G401.6 (cell line): ENCODE data around the gene FZD2.

Experiments used
- FAIRE-seq: peaks from 2 replicates; lab custom pipeline; 2012; peaks lifted over from hg19 to GRCh38; lab: Jason Lieb, UNC

Gene FZD2

GRCh38 chr17:44607836-44608690 is 50.8 kb downstream of the FZD2 start:
- no peak for FAIRE-seq

DNA sequence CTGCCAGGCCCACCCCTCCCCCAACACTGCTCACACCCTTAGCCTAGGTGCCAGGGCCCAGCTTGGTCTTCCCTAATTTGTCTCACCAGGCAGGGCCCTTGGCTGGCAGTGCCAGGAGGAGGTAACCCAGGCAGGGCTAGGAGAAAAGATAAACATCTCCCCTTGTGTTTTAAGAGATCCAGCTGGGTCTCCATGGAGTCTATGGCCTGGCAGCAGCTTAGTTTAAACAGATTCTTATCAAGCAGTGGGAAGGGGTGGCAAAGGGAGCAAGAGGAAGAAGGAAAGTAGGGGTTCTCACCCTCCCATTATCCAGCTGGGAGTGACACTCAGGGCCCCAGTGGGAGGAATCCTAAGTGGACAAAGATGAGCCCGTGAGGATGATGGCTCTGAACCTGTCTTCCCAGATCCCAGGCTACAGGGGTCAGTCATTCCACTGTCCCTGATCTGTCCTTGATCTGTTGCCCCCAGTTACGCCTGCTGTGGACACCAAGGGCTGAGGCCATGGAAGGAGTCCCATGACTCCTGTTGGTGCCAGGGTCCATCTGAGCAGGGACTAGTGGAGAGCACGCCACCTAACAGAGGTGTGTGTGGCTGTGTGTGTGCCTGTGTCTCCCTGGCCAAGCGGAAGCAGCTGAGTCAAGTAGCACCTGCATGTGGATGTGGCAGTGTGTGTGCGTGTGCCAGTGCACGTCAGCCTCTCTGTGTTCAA is 51.6 kb downstream of the FZD2 start:
- FAIRE-seq: no peak

GRCh38 chr17:44610331-44610730 is 53.0 kb downstream of the FZD2 start:
- no peak for FAIRE-seq
